WTC11 (cell line): ENCODE measurements around the gene C1orf167. TPM values are rescaled to one million over a fixed set of nuclear protein-coding genes. Genes with fewer than 3 reads are reported as not detected.
A peak's percentile ranks its signal among the peaks of the same experiment; 100 is the strongest.

Experiments
- ATAC-seq: fragments of 200-7000 bp; cut with Tn5 transposase; 2 replicates; pipeline ENCODE4 v1.10.0; 2021; ENCODE audit warnings: mild to moderate bottlenecking, moderate library complexity
- CTCF ChIA-PET: fragments of 300-600 bp; sonication (Branson Sonifier 250); formaldehyde crosslinking; loops from one replicate; lab custom pipeline; 2021; ENCODE audit warnings: antibody characterized with exemption; lab: Charles Lee
- POLR2A ChIA-PET: fragments of 350-600 bp; sonication (Branson Sonifier 250); formaldehyde crosslinking; loops from one replicate; lab custom pipeline; 2021; ENCODE audit warnings: antibody characterized with exemption; lab: Charles Lee
- DNase-seq: peaks from one replicate; pipeline ENCODE4 v3.0.0; 2021; ENCODE audit warnings: low spot score
- H3K27ac Mint-ChIP-seq: 2 replicates; pipeline ENCODE4 v1.8.0; 2021; ENCODE audit warnings: mixed read lengths
- H3K27me3 Mint-ChIP-seq: 2 replicates; pipeline ENCODE4 v1.8.0; 2021; ENCODE audit warnings: low read depth, mild to moderate bottlenecking, moderate library complexity, mixed read lengths
- H3K36me3 Mint-ChIP-seq: 2 replicates; pipeline ENCODE4 v1.8.0; 2021; ENCODE audit warnings: mixed read lengths
- H3K4me1 Mint-ChIP-seq: 2 replicates; pipeline ENCODE4 v1.8.0; 2022; ENCODE audit warnings: mixed read lengths
- H3K4me3 Mint-ChIP-seq: 2 replicates; pipeline ENCODE4 v1.8.0; 2021; ENCODE audit warnings: mild to moderate bottlenecking, moderate library complexity, mixed read lengths
- H3K9me3 Mint-ChIP-seq: 2 replicates; pipeline ENCODE4 v1.8.0; 2021; ENCODE audit warnings: mixed read lengths
- ARID4B ChIP-seq: sonication (generic); formaldehyde crosslinking; IDR thresholded peaks from 2 replicates; pipeline ENCODE4 v1.8.0; 2023; ENCODE audit warnings: missing genetic modification reagents, mild to moderate bottlenecking, borderline replicate concordance
- CDX4 ChIP-seq: fragments of 250-450 bp; sonication (Bioruptor Pico); IDR thresholded peaks from 2 replicates; pipeline ENCODE4 v1.9.0; 2021; ENCODE audit warnings: moderate library complexity, mild to moderate bottlenecking, inconsistent platforms, borderline replicate concordance
- E2F1 ChIP-seq: sonication (generic); formaldehyde crosslinking; IDR thresholded peaks from 2 replicates; pipeline ENCODE4 v1.8.0; 2022; ENCODE audit warnings: mild to moderate bottlenecking, missing genetic modification reagents
- ESRRA ChIP-seq: sonication (generic); formaldehyde crosslinking; IDR thresholded peaks from 2 replicates; pipeline ENCODE4 v1.8.1; 2022; ENCODE audit warnings: mild to moderate bottlenecking, missing genetic modification reagents, borderline replicate concordance
- FOXP1 ChIP-seq: sonication (generic); formaldehyde crosslinking; IDR thresholded peaks from 2 replicates; pipeline ENCODE4 v1.8.0; 2022; ENCODE audit warnings: missing genetic modification reagents, mild to moderate bottlenecking, moderate library complexity, borderline replicate concordance
- FOXP4 ChIP-seq: sonication (generic); formaldehyde crosslinking; IDR thresholded peaks from 2 replicates; pipeline ENCODE4 v1.8.0; 2022; ENCODE audit warnings: mild to moderate bottlenecking, missing genetic modification reagents
- GRHL2 ChIP-seq: fragments of 250-450 bp; sonication (Bioruptor Pico); IDR thresholded peaks from 2 replicates; pipeline ENCODE4 v1.8.0; 2022; ENCODE audit warnings: mild to moderate bottlenecking, moderate library complexity; ENCODE audit not compliant: insufficient replicate concordance, severe bottlenecking
- KAT7 ChIP-seq: sonication (generic); formaldehyde crosslinking; IDR thresholded peaks from 2 replicates; pipeline ENCODE4 v1.8.1; 2023; ENCODE audit warnings: missing genetic modification reagents, mild to moderate bottlenecking, borderline replicate concordance
- MAX ChIP-seq: sonication (generic); formaldehyde crosslinking; IDR thresholded peaks from 2 replicates; pipeline ENCODE4 v1.8.0; 2022; ENCODE audit warnings: mild to moderate bottlenecking, missing genetic modification reagents
- NFYB ChIP-seq: sonication (generic); formaldehyde crosslinking; conservative IDR thresholded peaks from 2 replicates; pipeline ENCODE4 v1.8.0; 2022; ENCODE audit warnings: low read depth, missing genetic modification reagents
- NR3C1 ChIP-seq: sonication (generic); formaldehyde crosslinking; conservative IDR thresholded peaks from 2 replicates; pipeline ENCODE4 v1.8.1; 2023; ENCODE audit warnings: low read depth, mild to moderate bottlenecking, missing genetic modification reagents
- SMAD4 ChIP-seq: sonication (generic); formaldehyde crosslinking; IDR thresholded peaks from 2 replicates; pipeline ENCODE4 v1.8.0; 2022; ENCODE audit warnings: mild to moderate bottlenecking, missing genetic modification reagents
- SP1 ChIP-seq: sonication (generic); formaldehyde crosslinking; conservative IDR thresholded peaks from 2 replicates; pipeline ENCODE4 v1.8.1; 2022; ENCODE audit warnings: missing genetic modification reagents
- TEAD1 ChIP-seq: sonication (generic); formaldehyde crosslinking; IDR thresholded peaks from 2 replicates; pipeline ENCODE4 v1.8.0; 2022; ENCODE audit warnings: mild to moderate bottlenecking, missing genetic modification reagents
- USF1 ChIP-seq: sonication (generic); formaldehyde crosslinking; IDR thresholded peaks from 2 replicates; pipeline ENCODE4 v1.8.0; 2022; ENCODE audit warnings: mild to moderate bottlenecking, missing genetic modification reagents
- USF2 ChIP-seq: sonication (generic); formaldehyde crosslinking; IDR thresholded peaks from 2 replicates; pipeline ENCODE4 v1.8.1; 2023; ENCODE audit warnings: mild to moderate bottlenecking, missing genetic modification reagents, moderate library complexity
- ZNF121 ChIP-seq: sonication (generic); formaldehyde crosslinking; IDR thresholded peaks from 2 replicates; pipeline ENCODE4 v1.8.0; 2023; ENCODE audit warnings: missing genetic modification reagents
- ZNF232 ChIP-seq: sonication (generic); formaldehyde crosslinking; IDR thresholded peaks from 2 replicates; pipeline ENCODE4 v1.8.0; 2022; ENCODE audit warnings: mild to moderate bottlenecking, missing genetic modification reagents
- ZNF317 ChIP-seq: sonication (generic); formaldehyde crosslinking; IDR thresholded peaks from 2 replicates; pipeline ENCODE4 v1.8.1; 2023; ENCODE audit warnings: low read depth, mild to moderate bottlenecking, moderate library complexity, missing genetic modification reagents, borderline replicate concordance
- ZNF423 ChIP-seq: fragments of 250-450 bp; sonication (Bioruptor Pico); IDR thresholded peaks from 2 replicates; pipeline ENCODE4 v2.1.2; 2022; ENCODE audit warnings: mild to moderate bottlenecking, moderate library complexity
- total RNA-seq: library from RNA; stranded (reverse); gene quantifications from 3 replicates; pipeline ENCODE4 v1.2.3, GENCODE V29; 2021

Gene C1orf167
- total RNA-seq, 1 experiment from 2014 or later = 1.2 TPM

GRCh38 chr1:11735854-11736745 is 25.9 kb upstream of the C1orf167 start, which contains the start of gene AGTRAP (continued):
- TF ChIP-seq ARID4B (peak; percentile 51; the same call in 1 of the 2 replicates), FOXP4 (CRISPR knock-in tag) (peak; percentile 56; the same call in 1 of the 2 replicates), ZNF121 (no peak), CDX4 (no peak), TEAD1 (no peak), KAT7 (no peak), ZNF232 (CRISPR knock-in tag) (peak; percentile 82; the same call in 1 of the 2 replicates), NR3C1 (CRISPR knock-in tag) (no peak), E2F1 (CRISPR knock-in tag) (no peak), MAX (CRISPR knock-in tag) (peak; percentile 62), SP1 (CRISPR knock-in tag) (no peak; the same call in 1 of the 2 replicates), SMAD4 (CRISPR knock-in tag) (no peak)

GRCh38 chr1:11736746-11737639 is 25.0 kb upstream of the C1orf167 start:
- peak; percentile 46 for DNase-seq

More at GRCh38 chr1:11736746-11737639, 25.0 kb upstream of the C1orf167 start:
- TF ChIP-seq USF1 (CRISPR knock-in tag) (peak; percentile 85; the same call in 1 of the 2 replicates), FOXP1 (CRISPR knock-in tag) (no peak), ZNF423 (CRISPR knock-in tag) (no peak), GRHL2 (no peak), NFYB (CRISPR knock-in tag) (no peak), ZNF317 (CRISPR knock-in tag) (no peak), USF2 (peak; percentile 80), ESRRA (no peak)
- TF ChIP-seq, all 79 proteins: peak for 2
- H3K36me3 Mint-ChIP-seq = no peaks in the 10 kb centered on the region; the same call in 1 of the 2 replicates
- H3K4me3 Mint-ChIP-seq = peak overlapping the region; percentile 94
- CTCF ChIA-PET = interaction anchor here (0.6 to 3.8 kb wide), 14 partner anchors 12 to 165 kb away, joined by 3 to 19 read pairs (median 8); partner anchors contain the start of genes FBXO2, FBXO6 and MAD2L2
- peak; percentile 49 for ATAC-seq
- H3K9me3 Mint-ChIP-seq = no peaks in the 10 kb centered on the region
- POLR2A ChIA-PET = interaction anchor here (0.8 to 1.5 kb wide), 3 partner anchors 38 to 66 kb away, joined by 3 to 4 read pairs (median 3); no protein-coding TSS in a partner anchor
- peak overlapping the region; percentile 93 for H3K27ac Mint-ChIP-seq
- no peaks in the 10 kb centered on the region; the same call in 1 of the 2 replicates for H3K27me3 Mint-ChIP-seq
- H3K4me1 Mint-ChIP-seq = peaks cover 39% of the 10 kb centered on the region
